ENCODE data around the gene RPTOR. TPM values are rescaled to one million over a fixed set of nuclear protein-coding genes. Genes with fewer than 3 reads are reported as not detected.
A peak's percentile ranks its signal among the peaks of the same experiment; 100 is the strongest.

The RPTOR gene
- total and polyA plus RNA-seq, 12 donors: 7.9 to 30.3 (median 25.6) TPM

DNA sequence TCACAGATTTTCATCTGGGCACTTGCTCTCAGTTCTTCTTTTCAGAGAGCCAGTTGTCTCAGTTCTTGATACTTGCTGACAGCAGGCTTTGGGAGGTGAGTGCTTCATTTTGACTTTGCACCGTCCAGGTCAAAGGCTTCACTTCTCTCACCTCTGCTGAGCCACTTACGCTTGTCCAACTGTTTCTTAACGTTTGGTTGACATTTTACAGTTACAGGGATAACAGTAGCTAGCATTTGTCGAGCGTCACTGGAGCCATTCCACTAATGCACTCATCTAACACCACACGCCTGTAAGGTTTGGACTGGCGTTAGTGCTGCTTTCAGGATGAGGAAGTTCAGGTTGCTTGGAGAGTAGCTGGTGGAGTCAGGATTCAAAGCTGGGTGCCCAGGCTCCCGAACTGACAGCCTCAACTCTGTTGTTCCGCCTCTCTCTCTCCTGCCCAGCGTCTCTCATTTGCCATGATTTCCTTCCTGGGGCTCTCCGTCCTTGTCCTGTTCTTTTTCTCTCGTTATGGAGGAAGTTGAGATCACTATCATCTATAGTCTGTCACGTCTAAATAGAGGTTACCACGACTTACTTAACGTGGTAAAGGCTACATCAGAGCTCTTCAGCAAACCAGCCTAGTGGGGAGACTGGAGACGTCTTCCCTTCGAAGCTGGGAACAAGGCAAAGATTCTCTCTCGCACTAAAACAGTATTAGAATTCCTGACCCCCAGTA lies 220.8 kb downstream of the RPTOR start:
- TF ChIP-seq CTCF (IDR thresholded peaks at IDR 0.05): no peak
- ATAC-seq (no peak), DNase-seq (no peak)
- Histone ChIP-seq H3K27me3 (no peaks in the 10 kb centered on the region), H3K36me3 (peaks cover 0 to 4% (median 0%) of the 10 kb centered on the region in 9 donors), H3K27ac (peak overlapping the region in 1 of 10 donors; percentile 58), H3K4me3 (peak overlapping the region in 1 of 10 donors; percentile 8), H3K9me3 (no peaks in the 10 kb centered on the region), H3K4me1 (peaks cover 0 to 35% (median 0%) of the 10 kb centered on the region in 9 donors)
- intact Hi-C loops (cut with DNase I): loop anchor here in 1 of 10 donors (10.0 kb wide), 1 partner anchor 221 kb away; the partner anchor contains the start of gene RPTOR
- WGBS, 2 donors: 71 to 73% methylated on average over 18 of the region's 18 CpGs

- TF ChIP-seq CTCF (IDR thresholded peaks at IDR 0.05): no peak
- no peak overlapping the region for H3K4me3 ChIP-seq
- no peak overlapping the region for H3K27ac ChIP-seq
- 95% methylated on average over 3 of the region's 3 CpGs for WGBS, 2 donors
- H3K27me3 ChIP-seq: no peaks in the 10 kb centered on the region
- intact Hi-C loops (cut with DNase I): loop anchor here in 1 of 10 donors (10.0 kb wide), 1 partner anchor 222 kb away; the partner anchor contains the start of gene RPTOR
- peaks cover 0 to 25% (median 0%) of the 10 kb centered on the region in 9 donors for H3K4me1 ChIP-seq
- DNase-seq (no peak), ATAC-seq (no peak)
- H3K9me3 ChIP-seq: no peaks in the 10 kb centered on the region
- H3K36me3 ChIP-seq: peaks cover 0 to 7% (median 0%) of the 10 kb centered on the region in 9 donors
Observed at GRCh38 chr17:80766290-80766855, 221.7 kb downstream of the RPTOR start.

DNA sequence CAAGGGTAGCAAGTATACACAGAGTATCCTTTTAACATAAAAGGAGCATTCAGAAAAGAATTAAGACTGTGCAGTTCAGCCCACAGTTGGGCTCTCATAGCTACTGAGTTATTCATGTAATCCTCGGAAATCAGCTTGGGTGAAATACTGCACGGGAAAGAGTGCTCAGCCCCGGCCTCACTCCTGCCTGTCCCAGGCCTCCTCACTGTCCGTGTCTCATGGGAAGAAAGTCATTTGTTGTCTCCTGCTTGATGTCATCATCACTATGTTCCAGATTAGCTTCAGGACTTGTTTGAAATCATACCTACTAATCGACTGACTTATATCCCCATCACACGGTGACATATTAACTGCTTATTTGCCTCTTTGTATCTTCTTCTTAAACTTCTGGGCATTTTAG lies 223.8 kb downstream of the RPTOR start:
- Histone ChIP-seq H3K4me3 (no peak overlapping the region), H3K9me3 (no peaks in the 10 kb centered on the region), H3K4me1 (peaks cover 0 to 17% (median 6%) of the 10 kb centered on the region in 9 donors), H3K27ac (no peak overlapping the region), H3K36me3 (peaks cover 0 to 7% (median 0%) of the 10 kb centered on the region in 9 donors), H3K27me3 (no peaks in the 10 kb centered on the region)
- DNase-seq (no peak), ATAC-seq (no peak)
- intact Hi-C loops (cut with DNase I): loop anchor here in 1 of 10 donors (10.0 kb wide), 1 partner anchor 224 kb away; the partner anchor contains the start of gene RPTOR
- no peak for TF ChIP-seq CTCF (IDR thresholded peaks at IDR 0.05)
- 79 to 80% methylated on average over 6 of the region's 6 CpGs for WGBS, 2 donors

DNA sequence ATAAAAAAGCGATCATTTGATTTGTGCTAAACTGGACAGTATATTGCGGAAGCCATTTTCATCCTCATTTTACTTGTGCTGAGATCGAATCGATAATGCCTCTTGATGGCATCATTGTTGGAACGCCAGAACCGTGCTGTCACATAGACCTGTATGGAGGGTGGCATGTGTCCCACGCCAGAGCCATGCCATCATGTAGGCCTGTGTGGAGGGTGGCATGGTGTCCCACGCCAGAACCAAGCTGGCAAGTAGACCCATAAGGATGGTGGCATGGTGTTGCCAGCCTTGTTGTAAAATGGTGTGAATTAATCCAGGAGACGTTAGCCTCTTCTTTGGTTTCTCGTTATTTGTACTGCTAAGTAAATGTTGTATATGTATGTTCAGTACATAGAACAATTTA lies 224.3 kb downstream of the RPTOR start:
- Histone ChIP-seq H3K4me1 (peaks cover 0 to 23% (median 9%) of the 10 kb centered on the region in 9 donors), H3K27me3 (no peaks in the 10 kb centered on the region), H3K9me3 (no peaks in the 10 kb centered on the region), H3K4me3 (no peak overlapping the region), H3K27ac (no peak overlapping the region), H3K36me3 (peaks cover 0 to 7% (median 0%) of the 10 kb centered on the region in 9 donors)
- no peak for TF ChIP-seq CTCF (IDR thresholded peaks at IDR 0.05)
- 98% methylated on average over 10 of the region's 10 CpGs for WGBS, 2 donors
- intact Hi-C loops (cut with DNase I): loop anchor here in 1 of 10 donors (10.0 kb wide), 1 partner anchor 224 kb away; the partner anchor contains the start of gene RPTOR
- DNase-seq (no peak), ATAC-seq (no peak)
